Testis (tissue), 2 donors: ENCODE measurements around the gene GCN1.

Source experiments
- CTCF ChIP-seq, 3 experiments: fragments of 450-650 bp in 2 of 3; fragments of 200-600 bp in 1 of 3; sonication (generic) in 1 of 3; IDR thresholded peaks; one replicate each; pipeline ENCODE4 v1.5.1; 2016 to 2019; ENCODE audit warnings: antibody characterized with exemption in 3 of 3, mild to moderate bottlenecking in 2 of 3, moderate library complexity in 1 of 3
- POLR2A ChIP-seq: fragments of 450-650 bp; IDR thresholded peaks from one replicate; pipeline ENCODE4 v1.6.1; 2017; ENCODE audit warnings: antibody characterized with exemption, mild to moderate bottlenecking, moderate library complexity

GRCh38 chr12:120115066-120115465 lies 79.4 kb downstream of the GCN1 start:
- no peak for TF ChIP-seq CTCF (IDR thresholded peaks at IDR 0.05)
- no peak for TF ChIP-seq POLR2A
